Natural killer cell (primary cell): ENCODE measurements around the gene PRDX1. TPM values are rescaled to one million over a fixed set of nuclear protein-coding genes. Genes with fewer than 3 reads are reported as not detected.

Experiments used
- ATAC-seq, 3 donors: fragments of 150-1000 bp in 2 of 3; fragments of 200-7000 bp in 1 of 3; cut with Tn5 transposase; 1 replicate in 1 of 3; 2 replicates in 2 of 3; pipeline ENCODE4 v1.10.0; 2021; ENCODE audit warnings: mild to moderate bottlenecking in 2 of 3, moderate library complexity in 2 of 3
- DNase-seq, 2 donors: peaks; one replicate each; pipeline versions ENCODE4 v3.0.0 to v3.0.0-alpha.2; 2013 to 2021; ENCODE audit warnings: mixed read lengths in 1 of 2
- H3K27ac ChIP-seq: one replicate; pipeline ENCODE4 v1.5.1; 2013; ENCODE audit warnings: mild to moderate bottlenecking, low read length
- H3K27me3 ChIP-seq: one replicate; pipeline ENCODE4 v1.6.1; 2013; ENCODE audit warnings: low read length; ENCODE audit not compliant: control insufficient read depth, insufficient read depth
- H3K36me3 ChIP-seq: one replicate; pipeline ENCODE4 v1.6.1; 2013; ENCODE audit warnings: low read length; ENCODE audit not compliant: control insufficient read depth, insufficient read depth
- H3K4me1 ChIP-seq: one replicate; pipeline ENCODE4 v1.6.1; 2013; ENCODE audit warnings: low read length; ENCODE audit not compliant: control insufficient read depth, insufficient read depth
- H3K4me3 ChIP-seq: one replicate; pipeline ENCODE4 v1.5.1; 2013; ENCODE audit warnings: low read length
- H3K9me3 ChIP-seq: one replicate; pipeline ENCODE4 v1.6.1; 2013; ENCODE audit warnings: low read length; ENCODE audit not compliant: control insufficient read depth, insufficient read depth
- H3K27ac Mint-ChIP-seq, 2 donors: one replicate each; pipeline ENCODE4 v1.8.0; 2022; ENCODE audit warnings: mild to moderate bottlenecking in 2 of 2, mixed read lengths in 2 of 2, moderate library complexity in 1 of 2
- H3K27me3 Mint-ChIP-seq, 2 donors: one replicate each; pipeline ENCODE4 v1.8.0; 2022; ENCODE audit warnings: low read depth in 2 of 2, mixed read lengths in 2 of 2
- H3K36me3 Mint-ChIP-seq: one replicate; pipeline ENCODE4 v1.8.0; 2022; ENCODE audit warnings: mixed read lengths
- H3K4me1 Mint-ChIP-seq, 2 donors: one replicate each; pipeline ENCODE4 v1.8.0; 2022; ENCODE audit warnings: mixed read lengths in 2 of 2
- H3K4me3 Mint-ChIP-seq: one replicate; pipeline ENCODE4 v1.8.0; 2022; ENCODE audit warnings: mild to moderate bottlenecking, moderate library complexity, mixed read lengths
- H3K9me3 Mint-ChIP-seq, 2 donors: one replicate each; pipeline ENCODE4 v1.8.0; 2022; ENCODE audit warnings: mixed read lengths in 2 of 2
- WGBS: methylation state at CpG from one replicate; pipeline ENCODE4 v1.1.7; 2013; ENCODE audit warnings: missing lambda C conversion rate; ENCODE audit not compliant: insufficient coverage; 5-methylcytosine and 5-hydroxymethylcytosine counted together
- intact Hi-C: fragments of 100-400 bp; cut with micrococcal nuclease; formaldehyde crosslinking; loops from one replicate; pipeline ENCODE4 v1.14.2; 2022
- total RNA-seq, 4 donors: library from RNA; stranded (reverse); fragments of 120-200 nt in 1 of 4; gene quantifications; one replicate each; pipeline versions ENCODE4 v1.2.3 to v1.2.4, GENCODE V29; 2013 to 2022
- TF ChIP-seq, protein P1 (sequence below): fragments of 200-600 bp; IDR thresholded peaks from one replicate; pipeline ENCODE4 v1.8.0; 2022; ENCODE audit warnings: antibody characterized with exemption

Gene PRDX1
- total RNA-seq, 3 donors from 2014 or later (not counting 1 experiment from before 2014, with no cell fraction given) = 24.8 to 39.1 (median 30.6) TPM

GRCh38 chr1:45542591-45542990 is 20.9 kb upstream of the PRDX1 start:
- no peak for ATAC-seq
- Mint-ChIP-seq H3K36me3 (no peaks in the 10 kb centered on the region), H3K27me3 (peaks cover 18 to 23% of the 10 kb centered on the region in 2 donors), H3K9me3 (no peaks in the 10 kb centered on the region), H3K4me3 (no peak overlapping the region), H3K27ac (peak overlapping the region in 1 of 2 donors; percentile 46), H3K4me1 (peaks cover 10 to 16% of the 10 kb centered on the region in 2 donors)
- 77% methylated on average over 3 of the region's 4 CpGs for WGBS
- peaks cover 7% of the 10 kb centered on the region for H3K27me3 ChIP-seq
- DNase-seq = no peak
- H3K9me3 ChIP-seq = no peaks in the 10 kb centered on the region
- intact Hi-C loops = no loop called here
- H3K4me1 ChIP-seq = peaks cover 35% of the 10 kb centered on the region
- no peak overlapping the region for H3K4me3 ChIP-seq
- TF ChIP-seq, protein P1, sequence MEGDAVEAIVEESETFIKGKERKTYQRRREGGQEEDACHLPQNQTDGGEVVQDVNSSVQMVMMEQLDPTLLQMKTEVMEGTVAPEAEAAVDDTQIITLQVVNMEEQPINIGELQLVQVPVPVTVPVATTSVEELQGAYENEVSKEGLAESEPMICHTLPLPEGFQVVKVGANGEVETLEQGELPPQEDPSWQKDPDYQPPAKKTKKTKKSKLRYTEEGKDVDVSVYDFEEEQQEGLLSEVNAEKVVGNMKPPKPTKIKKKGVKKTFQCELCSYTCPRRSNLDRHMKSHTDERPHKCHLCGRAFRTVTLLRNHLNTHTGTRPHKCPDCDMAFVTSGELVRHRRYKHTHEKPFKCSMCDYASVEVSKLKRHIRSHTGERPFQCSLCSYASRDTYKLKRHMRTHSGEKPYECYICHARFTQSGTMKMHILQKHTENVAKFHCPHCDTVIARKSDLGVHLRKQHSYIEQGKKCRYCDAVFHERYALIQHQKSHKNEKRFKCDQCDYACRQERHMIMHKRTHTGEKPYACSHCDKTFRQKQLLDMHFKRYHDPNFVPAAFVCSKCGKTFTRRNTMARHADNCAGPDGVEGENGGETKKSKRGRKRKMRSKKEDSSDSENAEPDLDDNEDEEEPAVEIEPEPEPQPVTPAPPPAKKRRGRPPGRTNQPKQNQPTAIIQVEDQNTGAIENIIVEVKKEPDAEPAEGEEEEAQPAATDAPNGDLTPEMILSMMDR = no peak
- no peak overlapping the region for H3K27ac ChIP-seq
- no peaks in the 10 kb centered on the region for H3K36me3 ChIP-seq

DNA sequence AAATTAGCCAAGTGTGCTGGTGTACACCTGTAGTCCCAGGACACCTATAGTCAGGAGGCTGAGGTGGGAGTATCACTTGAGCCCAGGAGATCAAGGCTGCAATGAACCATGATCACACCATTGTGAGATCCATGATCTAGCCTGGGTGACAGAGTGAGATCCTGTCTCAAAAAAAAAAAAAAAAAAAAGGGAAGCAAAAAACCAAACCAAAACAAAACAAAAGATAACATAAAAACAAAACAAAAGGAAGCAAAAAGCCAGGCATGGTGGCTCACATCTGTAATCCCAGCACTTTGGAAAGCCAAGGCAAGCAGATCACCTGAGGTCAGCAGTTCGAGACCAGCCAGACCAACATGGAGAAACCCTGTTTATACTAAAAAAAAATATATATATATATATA is 19.5 kb upstream of the PRDX1 start:
- Mint-ChIP-seq H3K27ac (peak overlapping the region; percentile 40 to 54), H3K36me3 (no peaks in the 10 kb centered on the region), H3K27me3 (peaks cover 19 to 36% of the 10 kb centered on the region in 2 donors), H3K4me1 (peaks cover 10 to 16% of the 10 kb centered on the region in 2 donors), H3K4me3 (no peak overlapping the region), H3K9me3 (no peaks in the 10 kb centered on the region)
- intact Hi-C loops = no loop called here
- peaks cover 35% of the 10 kb centered on the region for H3K4me1 ChIP-seq
- no peak overlapping the region for H3K27ac ChIP-seq
- no CpG with 5 or more reads among the region's 1 CpG for WGBS
- DNase-seq (no peak), ATAC-seq (no peak)
- no peak overlapping the region for H3K4me3 ChIP-seq
- TF ChIP-seq, protein P1 = no peak
- no peaks in the 10 kb centered on the region for H3K9me3 ChIP-seq
- peaks cover 7% of the 10 kb centered on the region for H3K27me3 ChIP-seq
- H3K36me3 ChIP-seq = no peaks in the 10 kb centered on the region

GRCh38 chr1:45536886-45537285 is 15.2 kb upstream of the PRDX1 start:
- Histone ChIP-seq H3K4me3 (no peak overlapping the region), H3K9me3 (no peaks in the 10 kb centered on the region), H3K27me3 (peaks cover 3% of the 10 kb centered on the region), H3K36me3 (no peaks in the 10 kb centered on the region), H3K27ac (no peak overlapping the region), H3K4me1 (no peaks in the 10 kb centered on the region)
- WGBS = 78% methylated on average over 4 of the region's 4 CpGs
- ATAC-seq (no peak), DNase-seq (no peak)
- TF ChIP-seq, protein P1 = no peak
- Mint-ChIP-seq H3K4me3 (no peak overlapping the region), H3K27me3 (peaks cover 21 to 35% of the 10 kb centered on the region in 2 donors), H3K4me1 (no peaks in the 10 kb centered on the region), H3K27ac (no peak overlapping the region), H3K9me3 (no peaks in the 10 kb centered on the region), H3K36me3 (no peaks in the 10 kb centered on the region)
- intact Hi-C loops = no loop called here
